GM19452 (cell line): ENCODE measurements around the gene TKT.

ENCODE experiments used
- ATAC-seq: cut with Tn5 transposase; IDR thresholded peaks from one replicate; pipeline ENCODE4 v1.9.1; 2021; ENCODE audit not compliant: unreplicated experiment

The TKT gene

DNA sequence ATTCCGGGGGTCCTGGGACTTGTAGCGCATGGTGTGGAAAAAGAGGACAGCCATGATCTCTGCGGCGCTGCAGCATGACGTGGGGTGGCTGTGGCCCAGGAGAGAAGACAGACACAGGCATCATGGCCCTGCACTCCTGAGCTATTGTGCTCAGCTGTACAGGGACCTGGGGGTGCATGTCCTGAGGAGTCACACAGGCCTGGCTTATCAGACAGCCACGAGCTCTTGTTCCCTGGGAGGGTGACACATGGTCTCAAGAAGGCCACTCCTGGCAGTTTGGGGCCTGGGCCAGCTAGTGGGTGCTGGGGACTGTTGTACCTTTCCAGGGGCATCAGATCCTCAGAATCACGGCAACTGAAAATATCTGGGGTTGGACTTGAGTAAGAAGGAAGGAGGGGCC is 13.7 kb downstream of the TKT start:
- no peak for ATAC-seq

DNA sequence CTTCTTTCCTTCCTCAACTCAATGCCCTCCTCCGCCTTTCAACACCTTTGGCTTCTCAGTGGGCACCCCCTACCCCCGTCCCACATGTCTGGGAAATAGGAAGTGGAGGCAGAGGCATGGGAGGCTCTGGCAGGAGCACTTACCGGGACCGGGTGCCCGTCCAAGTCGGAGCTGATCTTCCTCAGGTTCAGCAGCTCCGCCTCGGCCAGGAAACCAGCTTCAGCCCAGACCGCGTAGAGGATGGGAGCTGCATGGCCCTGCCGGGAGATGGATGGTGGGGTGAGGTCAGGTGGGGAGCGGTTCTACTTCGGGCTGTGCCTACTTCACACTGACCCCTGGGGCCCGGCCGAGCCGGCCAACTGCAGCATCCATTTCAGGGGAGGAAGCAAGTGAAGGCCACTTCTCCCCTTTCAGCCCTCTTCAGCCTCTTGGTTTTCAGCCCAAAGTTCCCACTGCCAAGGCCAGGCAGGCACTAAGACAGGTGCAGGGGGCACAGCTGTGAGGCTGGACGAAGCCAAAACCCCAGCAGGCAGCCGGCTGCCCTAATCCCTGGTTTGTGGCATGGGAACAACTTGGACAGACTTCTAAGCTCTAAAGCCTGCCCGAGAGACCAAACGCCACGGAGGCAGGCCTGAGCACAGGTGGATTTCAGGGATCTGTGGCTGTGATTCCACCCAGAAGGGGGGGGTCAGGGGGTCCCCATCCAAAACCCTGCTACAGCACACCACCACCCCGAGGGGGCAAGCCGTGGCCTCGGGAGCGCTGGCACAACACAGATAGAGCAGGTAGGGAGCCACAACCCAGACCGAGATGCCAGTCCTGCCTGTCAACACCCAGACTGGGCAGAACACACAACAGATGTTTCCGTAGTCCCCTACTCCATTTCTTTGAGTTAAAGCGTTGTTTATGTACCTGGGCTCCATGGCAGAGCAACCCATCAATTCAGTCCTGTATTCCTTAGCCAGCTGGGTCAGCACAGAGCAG is 14.5 kb downstream of the TKT start:
- no peak for ATAC-seq

DNA sequence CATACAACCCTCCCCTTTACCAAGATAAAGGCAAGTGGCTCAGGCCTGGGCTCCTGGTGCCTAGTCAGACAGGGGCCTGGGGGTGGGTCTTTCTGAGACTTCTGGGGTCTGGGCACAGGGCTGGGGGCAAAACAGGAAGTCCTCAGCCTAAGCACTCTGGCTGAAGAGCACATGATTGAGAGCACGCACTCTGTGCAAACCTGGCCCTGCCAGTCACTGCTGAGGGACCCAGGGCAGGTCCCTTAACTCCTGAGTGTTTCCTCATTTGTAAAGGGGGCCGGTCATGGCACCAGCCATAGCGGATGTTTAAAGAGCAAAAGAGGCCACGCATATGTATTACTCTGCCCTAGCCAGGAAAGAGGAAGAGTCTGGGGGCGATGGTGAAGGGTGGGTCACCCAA is 16.0 kb downstream of the TKT start:
- no peak for ATAC-seq

DNA sequence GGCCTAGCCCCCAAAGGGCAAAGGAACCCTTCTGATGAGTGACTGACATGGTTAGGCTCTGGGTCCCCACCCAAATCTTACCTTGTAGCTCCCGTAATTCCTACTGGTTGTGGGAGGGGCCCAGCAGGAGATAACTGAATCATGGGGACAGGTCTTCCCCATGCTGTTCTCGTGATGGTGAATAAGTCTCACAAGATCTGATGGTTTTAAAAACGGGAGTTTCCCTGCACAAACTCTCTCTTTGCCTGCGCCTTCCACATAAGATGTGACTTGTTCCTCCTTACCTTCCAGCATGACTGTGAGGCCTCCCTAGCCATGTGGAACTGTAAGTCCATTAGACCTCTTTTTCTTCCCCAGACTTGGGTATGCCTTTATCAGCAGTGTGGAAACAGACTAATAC is 16.9 kb downstream of the TKT start:
- no peak for ATAC-seq

DNA sequence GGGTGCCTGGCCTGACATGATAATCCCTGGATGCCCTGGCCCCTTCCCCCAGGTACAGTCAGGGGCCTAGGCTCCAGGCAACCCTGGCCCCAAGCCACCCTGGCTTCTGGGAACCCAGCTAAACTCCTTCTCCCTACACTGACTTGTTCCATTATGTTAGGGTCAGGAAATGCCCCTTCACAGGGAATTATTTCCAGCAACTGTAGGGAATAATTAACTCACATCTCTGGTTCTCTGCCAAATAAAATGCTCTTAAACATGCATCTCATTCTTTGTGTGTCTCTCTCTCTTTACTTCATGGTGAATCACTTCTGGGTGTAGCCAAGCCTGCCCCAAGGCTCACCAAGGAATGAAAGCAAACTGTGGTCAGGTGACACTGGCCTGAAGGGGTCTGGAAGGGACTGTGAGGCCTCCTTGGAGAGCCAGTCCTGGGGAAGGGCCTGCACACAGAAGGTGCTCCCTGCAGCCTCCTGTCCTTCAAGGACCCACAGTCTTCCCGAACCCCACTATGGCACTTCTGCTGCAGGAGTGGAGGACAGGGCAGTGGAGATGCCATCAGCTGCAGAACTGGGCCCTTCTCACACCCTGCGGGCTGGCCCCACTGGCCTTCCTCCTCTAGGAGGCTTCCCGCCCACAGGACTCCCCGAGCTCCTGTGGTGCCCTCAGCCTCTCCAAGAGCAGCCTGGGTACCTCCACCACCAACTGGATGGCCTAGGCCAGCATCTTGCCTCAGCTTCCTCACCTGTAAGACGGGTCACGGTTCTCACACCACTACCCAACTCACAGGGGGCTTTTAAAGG is 17.6 kb downstream of the TKT start:
- ATAC-seq: no peak

DNA sequence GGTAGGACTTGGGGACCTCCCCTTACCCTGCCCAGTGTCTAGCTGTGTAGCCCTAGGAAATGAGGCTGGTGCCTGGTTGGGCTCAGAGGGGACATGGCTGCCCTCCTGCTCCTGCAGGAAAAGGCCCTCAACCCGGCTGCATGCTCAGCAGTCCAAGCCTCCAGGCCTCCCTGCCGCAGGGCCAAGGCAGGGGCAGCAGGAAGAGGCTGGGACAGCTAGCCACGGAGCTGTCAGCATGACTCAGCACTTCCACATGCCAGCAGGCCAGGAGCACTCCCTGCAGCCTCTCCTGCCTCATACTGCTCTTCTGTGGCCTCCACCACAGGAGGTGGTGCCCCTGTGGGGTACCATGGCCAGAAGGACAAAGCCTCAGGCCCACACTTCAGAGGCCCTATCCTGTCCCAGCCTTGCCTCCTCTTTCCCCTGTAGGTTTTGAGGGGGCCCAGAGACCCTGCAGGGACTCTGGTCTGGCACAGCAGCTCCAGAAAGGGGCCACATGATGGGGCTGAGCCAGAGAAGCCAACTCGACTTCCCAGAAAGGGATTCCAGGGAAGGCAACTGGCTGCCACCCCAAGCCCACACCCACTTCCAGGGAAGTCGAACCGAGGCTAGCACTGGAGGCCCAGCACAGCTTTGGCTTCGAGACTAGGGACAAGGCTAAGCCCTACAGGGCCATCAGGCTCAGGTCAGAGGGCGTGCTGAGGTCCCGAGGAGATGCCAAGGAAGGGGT is 19.5 kb downstream of the TKT start:
- ATAC-seq: no peak

DNA sequence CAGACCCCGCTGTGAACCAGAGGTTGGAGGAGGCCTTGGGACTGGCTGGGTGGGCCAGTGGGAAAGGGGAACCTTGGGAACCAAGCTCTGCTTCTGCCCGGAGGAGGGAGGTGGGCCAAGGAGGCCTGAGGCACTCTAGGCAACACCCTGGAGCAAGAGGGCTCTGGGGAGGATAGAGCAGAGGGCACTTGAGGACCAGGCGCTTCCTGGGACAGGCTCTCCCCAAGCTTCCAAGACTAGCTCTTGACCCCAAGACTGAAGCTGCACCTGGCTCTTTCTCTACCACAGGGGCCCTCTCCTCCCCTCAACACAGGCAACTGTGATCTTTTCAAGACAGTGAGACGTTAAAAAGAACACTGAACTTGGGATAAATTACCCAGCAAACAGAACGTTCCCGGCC is 20.3 kb downstream of the TKT start:
- no peak for ATAC-seq

DNA sequence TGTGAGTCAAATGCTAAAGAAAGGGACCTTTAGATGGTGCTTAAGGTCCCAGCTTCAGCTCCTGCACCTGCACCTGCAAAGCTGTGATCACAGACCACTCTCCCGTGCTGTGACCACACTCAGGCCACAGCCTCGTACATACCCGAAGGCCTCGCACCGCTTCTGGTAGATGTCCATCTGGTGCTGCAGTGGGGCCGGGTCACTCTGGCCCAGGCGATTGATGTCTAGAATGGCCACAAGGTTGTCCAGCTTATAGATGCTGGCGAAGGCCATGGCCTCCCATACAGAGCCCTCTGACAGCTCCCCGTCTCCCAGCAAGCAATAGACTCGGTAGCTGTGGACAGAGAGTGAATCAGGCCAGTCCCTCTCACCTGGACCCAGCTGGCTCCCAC is 21.0 kb downstream of the TKT start:
- no peak for ATAC-seq

DNA sequence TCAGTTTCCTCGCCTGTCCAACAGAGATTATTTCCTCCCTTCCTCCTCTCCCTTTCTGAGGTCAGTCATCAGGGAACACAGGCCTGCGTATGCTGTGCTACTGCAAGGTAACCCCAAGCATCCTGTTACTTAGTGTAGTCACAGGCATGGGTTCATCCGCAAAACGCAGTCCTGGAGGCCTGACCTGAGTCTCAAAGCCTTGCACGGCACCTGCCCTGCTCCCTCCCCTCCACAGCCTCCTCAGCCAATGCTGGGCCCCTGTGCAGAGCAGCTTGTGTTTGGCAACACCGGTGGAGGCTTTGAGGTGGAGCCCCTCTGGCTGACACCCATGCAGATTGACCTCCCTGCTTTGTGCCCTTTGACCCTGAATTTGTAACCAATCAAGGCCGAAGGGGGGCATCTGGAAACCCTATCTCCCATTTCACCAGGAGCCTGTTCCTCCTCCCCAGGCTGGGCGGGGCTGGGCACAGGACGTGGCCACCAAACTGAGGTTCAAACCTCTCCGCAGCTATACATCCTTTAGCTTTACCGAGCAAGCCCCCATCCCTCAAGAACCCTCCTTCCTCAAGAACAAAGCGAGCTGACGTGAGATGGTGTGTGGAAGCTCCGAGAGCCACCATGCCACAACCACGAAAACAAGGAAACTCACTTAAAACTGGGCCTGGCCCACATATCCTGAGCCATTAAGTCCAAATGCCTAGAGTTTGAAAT is 21.5 kb downstream of the TKT start:
- no peak for ATAC-seq

DNA sequence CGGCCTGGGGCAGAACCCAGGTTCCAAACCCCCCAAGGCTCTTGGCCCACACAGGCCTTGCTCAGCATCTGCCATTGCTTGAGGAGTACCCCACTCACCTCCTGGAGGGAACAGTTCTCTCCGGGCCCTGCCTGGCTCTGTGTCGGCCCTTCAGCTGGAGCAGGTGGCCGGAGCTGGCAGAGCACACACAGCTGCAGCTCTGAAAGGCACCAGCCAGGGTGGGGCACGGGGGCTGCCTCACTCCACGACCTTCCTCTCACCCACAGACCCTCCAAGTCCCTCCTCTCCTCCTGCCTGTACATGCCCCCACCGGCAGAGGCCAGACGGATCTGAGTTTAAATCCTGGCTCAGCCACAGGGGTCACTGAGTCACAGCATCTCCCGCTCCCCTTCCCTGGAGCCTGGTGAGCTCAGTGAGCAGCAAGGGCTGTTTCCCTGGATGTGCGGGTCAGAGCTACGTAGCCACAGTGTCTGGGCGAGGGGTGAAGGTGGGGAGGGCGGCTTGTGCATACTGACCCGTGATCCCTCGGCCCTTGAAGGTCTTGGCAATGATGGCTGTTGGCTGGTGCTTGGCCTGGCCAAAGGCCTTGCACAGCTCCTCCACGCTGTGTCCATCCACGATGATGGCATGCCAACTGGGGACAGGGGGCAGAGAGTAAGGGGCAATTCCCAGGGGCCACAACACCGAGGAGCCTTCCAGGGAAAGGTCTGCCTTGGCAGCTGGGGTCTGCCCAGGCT is 23.0 kb downstream of the TKT start:
- no peak for ATAC-seq

DNA sequence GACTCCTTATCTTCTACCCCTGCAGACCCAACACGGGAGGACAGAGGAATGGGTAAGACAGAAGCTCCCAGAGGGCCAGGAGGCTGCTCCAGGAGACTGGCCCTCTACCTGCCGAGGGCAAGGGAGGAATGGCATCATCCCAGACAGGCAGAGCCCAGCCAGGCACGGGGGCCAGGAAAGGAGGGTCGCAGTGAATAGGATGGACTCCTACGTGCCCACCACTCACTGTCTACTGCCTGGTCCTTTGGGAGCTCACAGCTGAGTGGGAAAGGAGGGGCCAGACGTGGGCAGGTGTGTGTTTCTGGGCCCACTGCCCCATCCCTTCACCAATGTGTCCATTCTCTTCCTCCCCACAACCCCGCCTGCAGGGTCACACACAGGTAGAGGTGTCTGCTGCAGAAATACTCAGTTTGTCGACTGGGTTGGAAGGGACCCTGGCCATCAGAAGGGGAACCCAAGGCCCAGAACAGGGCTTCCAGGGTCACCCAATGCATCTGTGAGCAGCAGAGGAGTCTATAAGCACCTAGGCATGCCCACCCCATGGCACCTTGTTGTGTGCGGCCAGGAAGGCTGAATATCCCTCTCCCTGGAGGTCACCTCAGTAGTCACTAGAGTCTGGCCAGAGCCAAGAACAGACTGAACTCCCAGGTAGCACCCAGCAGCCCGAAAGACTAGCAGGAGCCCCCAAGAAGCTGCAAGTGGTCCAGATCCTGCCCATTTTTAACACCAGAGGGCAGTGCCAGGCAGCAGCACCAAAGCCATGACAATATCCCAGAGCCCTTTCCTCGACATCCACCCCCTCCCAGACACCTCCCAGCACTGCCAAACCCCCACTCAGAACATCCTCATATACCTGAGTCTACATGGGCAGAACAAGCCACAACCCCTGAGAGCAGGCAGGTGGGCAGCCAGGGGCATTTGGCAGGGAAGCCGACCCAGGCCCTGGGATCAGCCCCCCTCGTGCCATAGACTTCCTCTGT is 24.0 kb downstream of the TKT start:
- no peak for ATAC-seq

DNA sequence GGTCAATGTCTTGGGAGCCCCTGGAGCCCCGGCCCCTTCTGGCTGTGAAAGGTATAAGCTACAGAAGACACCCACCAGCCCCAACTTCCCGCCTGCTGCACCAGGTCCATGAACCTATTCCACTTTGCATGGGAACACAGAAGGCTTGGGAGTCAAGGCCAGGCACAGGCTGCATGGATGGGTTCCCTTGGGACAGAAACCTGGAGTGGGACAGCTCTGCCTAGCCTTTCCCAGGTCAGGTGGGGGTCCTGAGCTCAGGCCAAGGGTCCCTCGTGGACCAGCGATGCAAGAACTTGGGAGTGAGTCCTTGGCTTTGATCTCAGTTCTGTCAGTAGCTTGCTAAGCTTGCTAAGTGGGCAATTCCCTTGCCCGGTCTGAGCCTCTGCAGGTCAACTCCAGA is 25.0 kb downstream of the TKT start:
- ATAC-seq: no peak

DNA sequence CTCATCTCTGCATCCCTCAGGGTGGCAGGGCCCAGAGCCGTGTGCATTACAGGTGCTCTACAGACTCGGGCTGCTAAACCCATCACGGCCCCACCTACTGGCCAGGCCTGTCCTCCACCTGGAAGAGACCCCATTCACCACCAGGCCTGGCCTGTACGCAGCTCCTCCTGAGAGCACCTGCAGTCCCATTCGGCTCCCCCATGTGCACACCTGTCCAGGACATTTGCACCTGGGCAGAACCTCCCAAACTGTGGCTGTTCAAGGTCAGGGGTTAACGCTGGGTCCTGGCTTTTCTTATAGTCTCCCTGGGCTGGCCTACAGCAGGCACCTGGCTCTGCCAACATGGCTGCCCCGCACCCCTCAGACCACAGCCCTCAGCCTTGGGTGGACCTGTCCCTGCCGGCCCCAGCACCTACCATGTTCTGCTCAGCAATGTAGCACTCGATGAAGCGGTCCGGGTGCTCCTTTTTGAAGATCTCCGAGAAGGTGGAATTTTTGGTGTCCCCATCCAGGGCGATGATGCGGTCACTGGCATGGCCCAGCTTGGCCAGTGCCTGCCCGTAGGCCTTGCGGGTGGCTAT is 25.7 kb downstream of the TKT start:
- ATAC-seq: no peak

DNA sequence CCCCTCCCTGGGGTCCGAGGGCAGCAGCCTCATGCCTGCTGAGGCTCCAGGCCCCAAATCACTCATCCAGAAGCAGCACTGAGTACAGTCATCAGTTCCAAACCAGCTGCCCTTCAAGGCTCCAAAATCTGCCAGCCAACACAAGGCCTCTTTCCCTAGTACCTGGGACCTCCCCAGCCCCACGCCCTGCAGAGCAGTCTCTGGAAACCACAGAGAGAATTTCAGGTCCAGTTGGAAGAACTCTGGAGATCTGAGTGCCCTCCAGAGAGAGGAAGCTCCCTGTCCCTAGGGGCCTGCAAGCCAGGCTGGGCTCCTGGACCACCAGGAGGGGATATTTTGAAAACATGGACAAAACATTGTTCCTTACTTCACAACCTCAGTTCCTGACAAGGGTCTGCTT is 26.2 kb downstream of the TKT start:
- ATAC-seq: no peak

DNA sequence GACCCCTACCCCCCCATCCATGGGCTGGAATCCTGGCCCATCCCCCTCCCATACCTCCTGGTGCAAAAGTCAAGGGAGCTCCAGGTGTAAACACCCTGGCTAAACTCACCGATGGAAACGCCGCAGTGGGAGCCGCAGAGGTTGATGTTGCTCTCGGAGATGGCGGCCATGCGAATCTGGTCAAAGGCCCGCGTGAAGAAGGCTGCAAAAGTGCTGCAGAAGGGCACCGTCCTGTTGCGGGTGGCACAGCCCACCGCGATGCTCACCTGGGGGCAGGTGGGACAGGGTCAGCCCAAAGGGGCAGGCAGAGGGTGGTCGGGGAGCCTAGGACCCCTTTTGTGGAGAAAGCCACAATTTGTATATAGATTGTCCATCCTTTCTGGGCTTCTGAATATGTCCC is 26.7 kb downstream of the TKT start:
- no peak for ATAC-seq

DNA sequence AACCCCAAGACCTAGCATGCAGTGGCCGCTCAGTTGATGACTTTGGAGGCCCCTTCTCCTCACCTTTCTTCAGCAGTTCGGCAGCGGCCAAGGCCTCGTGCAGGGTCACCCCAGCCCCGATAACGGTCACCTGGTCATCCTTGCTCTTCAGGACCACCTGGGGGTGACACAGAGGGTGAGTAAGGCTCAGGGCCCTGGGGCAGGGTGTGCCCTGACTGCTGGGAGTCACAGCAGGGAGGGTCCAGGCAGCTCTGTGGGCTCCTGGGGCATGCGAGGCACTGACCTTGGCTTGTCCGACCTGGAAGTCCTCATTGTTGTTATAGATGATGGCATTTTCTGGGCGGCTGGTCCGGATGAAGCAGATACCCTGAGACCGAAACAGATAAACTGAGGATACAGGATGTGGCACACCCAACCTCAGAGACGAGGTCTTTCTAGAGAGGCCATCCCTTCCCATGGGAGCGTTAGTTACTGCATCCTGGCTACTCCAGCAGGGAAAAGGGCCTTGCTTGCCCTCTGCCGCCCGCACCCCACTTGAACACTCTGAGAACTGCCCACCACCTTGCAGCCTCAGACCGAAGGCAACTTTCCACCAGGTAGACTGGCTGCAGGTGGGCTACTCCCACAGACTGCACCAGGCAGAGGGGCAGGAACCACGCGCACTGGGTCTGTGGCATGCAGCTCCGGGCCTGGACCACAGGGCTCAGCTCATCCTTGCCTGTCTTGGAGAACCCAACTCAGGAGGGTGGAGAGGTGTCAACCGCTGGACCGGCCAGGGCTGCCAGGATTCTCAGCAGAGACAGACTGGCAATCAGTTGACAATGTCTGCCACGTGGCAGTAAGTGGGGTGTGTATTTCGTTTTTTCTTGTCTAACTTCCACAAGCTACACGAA is 27.6 kb downstream of the TKT start:
- no peak for ATAC-seq

DNA sequence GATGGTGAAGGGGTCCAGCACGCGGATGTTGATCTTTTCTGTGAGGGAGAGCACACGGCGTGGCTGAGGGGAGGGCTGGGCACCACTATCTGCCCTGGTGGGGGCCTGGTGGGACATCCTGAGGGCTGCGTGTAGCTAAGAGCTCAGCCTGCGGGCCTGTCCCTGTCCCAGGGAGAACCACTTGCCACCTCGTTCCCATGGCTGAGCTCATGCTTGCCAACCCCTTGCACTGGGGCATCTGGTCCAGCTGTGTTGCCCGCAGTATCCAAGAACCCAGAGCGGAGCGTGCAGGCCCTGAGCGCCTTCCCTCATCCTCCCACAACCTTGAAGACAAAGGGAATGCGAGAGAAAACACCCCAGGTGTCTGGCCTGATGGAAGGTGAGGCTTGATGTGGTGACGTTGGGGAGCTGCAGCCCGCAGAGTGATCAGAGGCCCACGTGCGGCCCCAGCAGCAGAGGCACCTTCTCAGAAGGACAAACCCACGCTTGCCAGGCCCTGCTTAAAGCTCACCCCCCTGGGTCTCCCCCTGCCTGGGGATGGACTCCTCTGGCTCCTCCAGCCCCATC is 28.9 kb downstream of the TKT start:
- no peak for ATAC-seq
